Fibroblast of lung (primary cell): Measurements from ENCODE around the gene SLC6A7. TPM values are rescaled to one million over a fixed set of nuclear protein-coding genes. Genes with fewer than 3 reads are reported as not detected.

Experiments used
- DNase-seq, 2 donors: peaks; one replicate each; pipeline versions ENCODE4 v3.0.0 to v3.0.0-alpha.2; 2010; ENCODE audit warnings: low read depth in 2 of 2
- H2AFZ ChIP-seq: 2 replicates; pipeline ENCODE4 v1.5.1; 2012; ENCODE audit warnings: low read length, control low read depth, inconsistent platforms
- H3K27ac ChIP-seq: 2 replicates; pipeline ENCODE4 v1.5.1; 2011; ENCODE audit warnings: low read length, control low read depth; ENCODE audit not compliant: insufficient read depth
- H3K27me3 ChIP-seq: 2 replicates; pipeline ENCODE4 v1.5.1; 2011; ENCODE audit warnings: mild to moderate bottlenecking, low read length; ENCODE audit not compliant: control insufficient read depth, insufficient read depth
- H3K36me3 ChIP-seq: 2 replicates; pipeline ENCODE4 v1.5.1; 2011; ENCODE audit warnings: low read length; ENCODE audit not compliant: control insufficient read depth, insufficient read depth
- H3K4me1 ChIP-seq: 2 replicates; pipeline ENCODE4 v1.5.1; 2011; ENCODE audit warnings: low read length; ENCODE audit not compliant: control insufficient read depth, insufficient read depth; ENCODE audit errors: extremely low read depth
- H3K4me2 ChIP-seq: 2 replicates; pipeline ENCODE4 v1.5.1; 2011; ENCODE audit warnings: low read length, control low read depth; ENCODE audit not compliant: insufficient read depth; ENCODE audit errors: extremely low read depth
- H3K4me3 ChIP-seq, 4 experiments: fragments of 200-600 bp in 1 of 4; sonication (generic) in 1 of 4; replicated peaks in 1 of 4; 2 replicates each; pipeline ENCODE4 v1.5.1; 2011 to 2016; ENCODE audit warnings: low read length in 4 of 4, low read depth in 3 of 4, mild to moderate bottlenecking in 3 of 4, control low read depth in 2 of 4, inconsistent platforms in 1 of 4, mixed read lengths in 1 of 4; ENCODE audit not compliant: insufficient read depth in 1 of 4; ENCODE audit errors: control extremely low read depth in 1 of 4
- H3K79me2 ChIP-seq: 2 replicates; pipeline ENCODE4 v1.5.1; 2012; ENCODE audit warnings: mild to moderate bottlenecking, low read length, inconsistent platforms; ENCODE audit not compliant: control insufficient read depth, insufficient read depth
- H3K9ac ChIP-seq: 2 replicates; pipeline ENCODE4 v1.5.1; 2011; ENCODE audit warnings: mild to moderate bottlenecking, low read length, control low read depth; ENCODE audit not compliant: insufficient read depth
- H3K9me3 ChIP-seq: 2 replicates; pipeline ENCODE4 v1.5.1; 2012; ENCODE audit warnings: low read depth, low read length; ENCODE audit not compliant: control insufficient read depth, insufficient read depth
- H4K20me1 ChIP-seq: 2 replicates; pipeline ENCODE4 v1.5.1; 2011; ENCODE audit warnings: low read length; ENCODE audit not compliant: control insufficient read depth, insufficient read depth; ENCODE audit errors: extremely low read depth
- EZH2 ChIP-seq: IDR thresholded peaks from 2 replicates; pipeline ENCODE4 v1.5.1; 2012; ENCODE audit warnings: low read length, control low read depth, mild to moderate bottlenecking; ENCODE audit errors: missing control alignments
- polyA plus RNA-seq, 2 donors: library from polyadenylated mRNA; depleted of rRNA in 1 of 2; stranded (reverse) in 1 of 2; unstranded in 1 of 2; fragments of >200 nt; gene quantifications; 2 replicates each; pipeline ENCODE4 v1.2.1, GENCODE V29; 2011 to 2012; ENCODE audit warnings: missing spikeins in 1 of 2
- total RNA-seq: library from RNA; depleted of rRNA; stranded (reverse); fragments of >200 nt; gene quantifications from 2 replicates; pipeline ENCODE4 v1.2.1, GENCODE V29; 2014
- TF ChIP-seq, protein P1 (sequence below), 2 donors: IDR thresholded peaks in 1 of 2; conservative IDR thresholded peaks in 1 of 2; 1 replicate in 1 of 2; 2 replicates in 1 of 2; pipeline ENCODE4 v1.5.1; 2011 to 2012; ENCODE audit warnings: low read length in 2 of 2, control low read depth in 1 of 2, inconsistent platforms in 1 of 2, low read depth in 1 of 2, mild to moderate bottlenecking in 1 of 2

SLC6A7 gene
- total and polyA plus RNA-seq, 2 donors (not counting 1 experiment from before 2014, with no cell fraction given): 0.02 TPM; not detected in 1

- no peak overlapping the region for H3K4me3 ChIP-seq
- DNase-seq: no peak
- H3K9me3 ChIP-seq: no peaks in the 10 kb centered on the region
- no peaks in the 10 kb centered on the region for H3K27me3 ChIP-seq
- H3K27ac ChIP-seq: no peak overlapping the region
- H3K4me2 ChIP-seq: no peak overlapping the region
- H2AFZ ChIP-seq: no peak overlapping the region
- no peaks in the 10 kb centered on the region for H3K79me2 ChIP-seq
- peaks cover 37% of the 10 kb centered on the region for H3K4me1 ChIP-seq
- no peaks in the 10 kb centered on the region for H3K36me3 ChIP-seq
- TF ChIP-seq EZH2: no peak
- TF ChIP-seq, protein P1, sequence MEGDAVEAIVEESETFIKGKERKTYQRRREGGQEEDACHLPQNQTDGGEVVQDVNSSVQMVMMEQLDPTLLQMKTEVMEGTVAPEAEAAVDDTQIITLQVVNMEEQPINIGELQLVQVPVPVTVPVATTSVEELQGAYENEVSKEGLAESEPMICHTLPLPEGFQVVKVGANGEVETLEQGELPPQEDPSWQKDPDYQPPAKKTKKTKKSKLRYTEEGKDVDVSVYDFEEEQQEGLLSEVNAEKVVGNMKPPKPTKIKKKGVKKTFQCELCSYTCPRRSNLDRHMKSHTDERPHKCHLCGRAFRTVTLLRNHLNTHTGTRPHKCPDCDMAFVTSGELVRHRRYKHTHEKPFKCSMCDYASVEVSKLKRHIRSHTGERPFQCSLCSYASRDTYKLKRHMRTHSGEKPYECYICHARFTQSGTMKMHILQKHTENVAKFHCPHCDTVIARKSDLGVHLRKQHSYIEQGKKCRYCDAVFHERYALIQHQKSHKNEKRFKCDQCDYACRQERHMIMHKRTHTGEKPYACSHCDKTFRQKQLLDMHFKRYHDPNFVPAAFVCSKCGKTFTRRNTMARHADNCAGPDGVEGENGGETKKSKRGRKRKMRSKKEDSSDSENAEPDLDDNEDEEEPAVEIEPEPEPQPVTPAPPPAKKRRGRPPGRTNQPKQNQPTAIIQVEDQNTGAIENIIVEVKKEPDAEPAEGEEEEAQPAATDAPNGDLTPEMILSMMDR (conservative IDR thresholded peaks at IDR 0.05 in 1 of 2, IDR thresholded peaks at IDR 0.05 in 1 of 2; ENCODE audit: low read depth in 1 of 2, low read length in 2 of 2): no peak
- no peaks in the 10 kb centered on the region for H4K20me1 ChIP-seq
- H3K9ac ChIP-seq: no peak overlapping the region
Observed at GRCh38 chr5:150163035-150163434, 26.8 kb upstream of the SLC6A7 start.

DNA sequence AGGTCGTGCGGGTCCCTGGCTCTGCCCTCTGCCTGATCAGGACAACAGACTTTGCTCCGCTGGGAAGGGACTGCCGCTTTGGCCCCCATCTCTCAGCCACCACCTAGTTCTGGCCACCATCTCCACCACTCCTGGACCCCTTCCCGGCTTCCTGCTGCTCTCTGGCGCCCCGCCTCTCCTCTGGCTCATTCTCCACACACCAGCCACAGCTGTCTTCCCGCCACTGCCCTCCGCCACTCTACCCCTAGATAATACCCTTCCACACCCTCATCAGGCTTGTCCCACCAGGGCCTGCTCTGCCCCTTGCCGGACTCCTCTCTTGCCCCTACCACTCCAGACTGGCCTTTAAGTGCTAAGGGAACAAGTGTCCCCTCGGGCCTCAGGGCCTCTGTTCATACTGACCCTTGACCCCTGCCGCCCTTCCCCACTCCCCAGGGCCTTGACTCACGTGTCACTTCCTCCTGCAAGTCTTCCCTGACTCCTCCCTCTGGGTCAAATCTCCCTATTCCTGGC is 26.3 kb upstream of the SLC6A7 start:
- peaks cover 32% of the 10 kb centered on the region for H3K4me1 ChIP-seq
- H3K4me3 ChIP-seq: no peak overlapping the region
- no peak for DNase-seq

GRCh38 chr5:150164211-150164980 is 25.5 kb upstream of the SLC6A7 start:
- Histone ChIP-seq H3K4me1 (peaks cover 26% of the 10 kb centered on the region), H3K4me2 (no peak overlapping the region), H3K27me3 (peaks cover 2% of the 10 kb centered on the region), H2AFZ (peak overlapping the region; percentile 22), H3K9ac (no peak overlapping the region), H3K79me2 (no peaks in the 10 kb centered on the region), H4K20me1 (no peaks in the 10 kb centered on the region), H3K36me3 (no peaks in the 10 kb centered on the region), H3K4me3 (no peak overlapping the region), H3K9me3 (no peaks in the 10 kb centered on the region), H3K27ac (no peak overlapping the region)
- DNase-seq: no peak
- TF ChIP-seq, protein P1 (conservative IDR thresholded peaks at IDR 0.05 in 1 of 2, IDR thresholded peaks at IDR 0.05 in 1 of 2; ENCODE audit: low read depth in 1 of 2, low read length in 2 of 2): no peak
- no peak for TF ChIP-seq EZH2

More for the DNA sequence above, 26.3 kb upstream of the SLC6A7 start:
- TF ChIP-seq EZH2: no peak
- TF ChIP-seq, protein P1 (conservative IDR thresholded peaks at IDR 0.05 in 1 of 2, IDR thresholded peaks at IDR 0.05 in 1 of 2; ENCODE audit: low read depth in 1 of 2, low read length in 2 of 2): peak; percentile 16 to 34
- no peak overlapping the region for H3K9ac ChIP-seq
- H3K36me3 ChIP-seq: no peaks in the 10 kb centered on the region
- no peaks in the 10 kb centered on the region for H4K20me1 ChIP-seq
- no peaks in the 10 kb centered on the region for H3K79me2 ChIP-seq
- no peak overlapping the region for H3K4me2 ChIP-seq
- peak overlapping the region; percentile 55 for H2AFZ ChIP-seq
- no peaks in the 10 kb centered on the region for H3K27me3 ChIP-seq
- H3K27ac ChIP-seq: no peak overlapping the region
- H3K9me3 ChIP-seq: no peaks in the 10 kb centered on the region
